ENCODE data around the gene DDR1.
A peak's percentile ranks its signal among the peaks of the same experiment; 100 is the strongest.
"Not testable (repeated sequence)": the region's sequence is repeated elsewhere in the genome, so short reads cannot be mapped to it uniquely, and the experiment has no call there.

The DDR1 gene

GRCh38 chr6:30908700-30909099 lies 24.4 kb downstream of the DDR1 start:
- peak overlapping the region; percentile 95 for H3K4me3 ChIP-seq (ENCODE audit: low read length)
- no peak for TF ChIP-seq CTCF (conservative IDR thresholded peaks at IDR 0.05; ENCODE audit: low read depth, low read length)
- no peak for DNase-seq (ENCODE audit: low read depth)

DNA sequence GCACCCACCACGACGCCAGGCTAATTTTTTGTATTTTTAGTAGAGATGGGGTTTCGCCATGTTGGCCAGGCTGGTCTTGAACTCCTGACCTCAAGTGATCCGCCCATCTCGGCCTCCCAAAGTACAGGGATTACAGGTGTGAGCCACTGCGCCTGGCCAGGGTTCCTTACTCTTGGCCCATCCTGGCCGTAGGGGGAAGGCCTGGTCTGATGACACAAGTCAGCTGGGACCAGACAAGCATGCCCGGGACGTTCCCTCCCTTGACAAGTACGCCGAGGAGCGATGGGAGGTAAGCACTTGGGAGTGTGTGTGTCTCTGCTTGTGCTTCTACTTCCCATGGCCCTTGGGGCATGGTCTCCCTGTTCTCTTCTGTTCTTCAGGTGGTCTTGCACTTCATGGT lies 26.2 kb downstream of the DDR1 start:
- not testable (repeated sequence) for DNase-seq (ENCODE audit: low read depth); H3K4me3 ChIP-seq (ENCODE audit: low read length)

DNA sequence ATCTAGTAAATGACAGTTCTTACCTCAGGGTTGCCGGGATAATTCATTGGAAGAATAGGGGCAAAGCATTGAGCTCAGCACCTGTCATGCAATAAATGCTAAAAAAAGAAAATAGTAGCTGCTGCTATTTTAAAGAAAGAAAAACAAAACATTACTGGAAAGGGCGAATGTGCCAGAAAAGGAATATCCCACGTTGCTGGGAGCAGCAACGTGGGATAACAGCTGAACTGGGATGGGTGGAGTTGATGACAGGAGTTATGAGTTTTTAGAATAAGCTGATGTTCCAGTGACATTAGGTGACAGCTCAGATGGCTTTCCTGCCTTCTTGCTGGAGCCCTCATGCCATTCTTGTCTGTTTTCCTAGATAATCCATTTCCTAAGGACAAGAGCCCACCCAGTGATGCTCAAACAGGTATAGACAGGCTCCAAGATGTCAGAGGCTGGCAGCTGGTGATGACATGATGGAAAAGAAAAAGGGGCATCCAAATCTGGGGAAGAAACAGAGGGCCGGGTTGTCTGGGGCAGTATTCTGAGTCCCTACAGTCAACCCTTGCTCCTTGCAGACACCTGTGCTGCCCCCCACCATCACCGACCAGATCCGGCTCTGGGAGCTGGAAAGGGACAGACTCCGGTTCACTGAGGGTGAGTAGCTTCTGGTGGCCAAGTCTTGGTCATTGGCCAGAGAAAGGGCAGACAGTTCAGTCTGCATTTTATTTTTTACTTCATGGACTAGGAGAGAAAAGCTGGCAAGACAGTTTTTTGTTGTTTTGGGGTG lies 28.6 kb downstream of the DDR1 start:
- DNase-seq (ENCODE audit: low read depth): no peak
- H3K4me3 ChIP-seq (ENCODE audit: low read length): no peak overlapping the region

GRCh38 chr6:30913721-30914075 lies 29.4 kb downstream of the DDR1 start:
- peak overlapping the region; percentile 40 for H3K4me3 ChIP-seq (ENCODE audit: low read length)
- DNase-seq (ENCODE audit: low read depth): no peak
- TF ChIP-seq CTCF (conservative IDR thresholded peaks at IDR 0.05; ENCODE audit: low read depth, low read length): no peak

More for the DNA sequence above, 28.6 kb downstream of the DDR1 start:
- no peak for TF ChIP-seq CTCF (conservative IDR thresholded peaks at IDR 0.05; ENCODE audit: low read depth, low read length)

DNA sequence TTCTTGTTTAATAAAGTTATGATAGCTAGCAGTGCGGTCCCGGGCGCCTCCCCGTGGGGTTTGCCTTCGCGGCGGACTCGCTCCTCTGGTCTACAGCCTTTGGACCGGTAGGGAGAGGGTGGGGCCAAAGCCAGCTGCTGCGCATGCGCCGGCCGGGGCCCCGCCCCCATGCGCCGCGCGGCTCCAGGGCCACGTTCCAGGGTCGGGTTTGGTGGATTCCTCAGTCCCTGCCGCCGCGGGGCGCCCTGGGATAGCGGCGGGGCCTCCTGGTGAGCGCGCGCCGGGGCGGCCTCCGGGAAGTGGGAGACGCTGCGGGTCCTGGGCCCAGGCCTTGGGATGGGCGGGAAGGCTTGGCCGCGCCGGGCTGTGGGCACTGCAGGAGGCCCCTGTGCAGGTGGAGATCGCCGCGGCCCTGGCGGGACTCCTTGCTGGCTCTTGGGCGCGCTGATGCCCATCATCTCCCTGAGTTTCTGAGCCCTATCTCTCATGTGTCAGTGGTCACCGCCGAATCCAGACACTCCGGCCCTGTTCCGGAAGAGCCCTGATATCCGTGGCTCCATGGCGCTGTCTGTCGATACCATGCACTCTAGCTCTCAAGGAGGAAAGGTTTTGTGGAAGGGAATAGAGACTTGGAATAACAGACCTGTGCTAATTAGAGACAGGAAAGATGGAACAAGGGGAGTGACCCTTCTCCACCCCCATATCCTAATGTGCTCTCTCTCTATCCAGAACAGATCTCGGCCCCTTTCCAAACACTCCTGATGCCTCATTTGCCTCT lies 29.9 kb downstream of the DDR1 start, which contains the start of gene VARS2:
Gene VARS2, plus strand, starts transcription at position 163 of the 778 bp plus-strand sequence. Its CDS starts 599 bp downstream, at position 762.
- H3K4me3 ChIP-seq (ENCODE audit: low read length): peak within 1 kb of the TSS; percentile 55
- no peak for TF ChIP-seq CTCF (conservative IDR thresholded peaks at IDR 0.05; ENCODE audit: low read depth, low read length)
- peak; percentile 56 for DNase-seq (ENCODE audit: low read depth)

DNA sequence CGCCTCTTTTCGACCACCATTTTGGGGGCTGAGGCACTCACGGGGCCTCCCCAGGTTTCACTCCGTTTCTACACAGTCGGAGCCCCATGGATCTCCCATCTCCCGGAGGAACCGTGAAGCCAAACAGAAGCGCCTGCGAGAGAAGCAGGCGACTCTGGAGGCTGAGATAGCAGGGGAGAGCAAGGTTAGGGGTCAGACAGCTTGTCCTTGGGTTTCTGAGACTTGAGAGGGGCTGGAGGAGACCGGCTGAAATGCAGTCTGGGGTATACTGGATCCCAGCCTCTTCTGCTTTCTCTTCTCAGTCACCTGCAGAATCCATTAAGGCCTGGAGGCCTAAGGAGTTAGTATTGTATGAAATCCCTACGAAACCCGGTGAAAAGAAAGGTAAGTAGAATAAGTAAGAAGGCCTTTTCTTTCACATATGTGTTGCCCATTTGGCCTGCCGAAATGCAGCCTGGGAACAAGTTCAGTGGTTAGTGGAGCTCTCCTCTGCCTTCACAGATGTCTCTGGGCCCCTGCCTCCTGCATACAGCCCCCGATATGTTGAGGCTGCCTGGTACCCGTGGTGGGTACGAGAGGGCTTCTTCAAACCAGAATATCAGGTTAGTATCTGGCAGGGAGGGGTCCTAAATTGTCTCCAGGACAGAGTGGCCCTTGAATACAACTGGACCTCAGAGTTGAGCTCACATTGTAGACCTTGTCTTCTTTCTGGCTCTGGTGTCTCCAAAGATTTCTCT lies 30.7 kb downstream of the DDR1 start:
- peak overlapping the region; percentile 55 for H3K4me3 ChIP-seq (ENCODE audit: low read length)
- no peak for DNase-seq (ENCODE audit: low read depth)
- TF ChIP-seq CTCF (conservative IDR thresholded peaks at IDR 0.05; ENCODE audit: low read depth, low read length): no peak

- peak; percentile 74 for TF ChIP-seq CTCF (conservative IDR thresholded peaks at IDR 0.05; ENCODE audit: low read depth, low read length)
- H3K4me3 ChIP-seq (ENCODE audit: low read length): no peak overlapping the region
- DNase-seq (ENCODE audit: low read depth): no peak
These were observed 31.2 kb downstream of the DDR1 start for GRCh38 chr6:30915591-30915946.

Measured in retinal pigment epithelial cell (primary cell).